Activated T-cell treated with anti-CD3 and anti-CD28 coated beads, Interleukin-2, amount 50 U/mL, for 24 hours (primary cell): Measurements from ENCODE around the gene CPNE5.
A peak's percentile ranks its signal among the peaks of the same experiment; 100 is the strongest.
"Not testable (repeated sequence)": the region's sequence is repeated elsewhere in the genome, so short reads cannot be mapped to it uniquely, and the experiment has no call there.

Experiments used
- DNase-seq: peaks from one replicate; pipeline ENCODE4 v3.0.0-alpha.2; 2020
- H3K27ac Mint-ChIP-seq: 2 replicates; pipeline ENCODE4 v1.8.0; 2020; ENCODE audit warnings: mild to moderate bottlenecking, mixed read lengths
- H3K27me3 Mint-ChIP-seq: 2 replicates; pipeline ENCODE4 v1.8.0; 2020; ENCODE audit warnings: mixed read lengths
- H3K36me3 Mint-ChIP-seq: 2 replicates; pipeline ENCODE4 v1.8.0; 2020; ENCODE audit warnings: low read depth, mixed read lengths
- H3K4me1 Mint-ChIP-seq: 2 replicates; pipeline ENCODE4 v1.8.0; 2020; ENCODE audit warnings: low read depth, mixed read lengths
- H3K4me3 Mint-ChIP-seq: 2 replicates; pipeline ENCODE4 v1.8.0; 2020; ENCODE audit warnings: mild to moderate bottlenecking, moderate library complexity, mixed read lengths
- H3K9me3 Mint-ChIP-seq: 2 replicates; pipeline ENCODE4 v1.8.0; 2020; ENCODE audit warnings: mixed read lengths

Gene CPNE5

DNA sequence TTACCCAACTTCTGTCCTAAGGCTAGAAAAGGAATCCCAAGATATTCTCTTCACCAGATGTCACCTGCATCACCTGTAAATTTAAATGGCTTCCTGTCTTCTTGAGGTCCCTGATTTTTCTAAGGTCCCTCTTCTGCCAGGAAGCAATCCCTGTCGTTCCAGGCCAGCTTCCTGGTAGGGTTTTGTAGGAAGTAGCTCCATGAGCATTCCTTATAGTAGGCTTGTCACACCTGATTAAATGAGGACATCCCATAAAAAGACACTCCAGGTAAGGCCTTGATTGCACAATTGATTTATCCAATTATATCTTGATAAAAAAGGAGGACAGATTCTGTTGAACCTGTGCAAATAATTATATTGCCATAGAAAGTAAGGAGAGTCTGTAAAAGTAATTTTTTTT is 132.9 kb downstream of the CPNE5 start:
- peaks cover 2% of the 10 kb centered on the region for H3K4me1 Mint-ChIP-seq
- H3K36me3 Mint-ChIP-seq, result no peaks in the 10 kb centered on the region
- no peak overlapping the region for H3K4me3 Mint-ChIP-seq
- no peaks in the 10 kb centered on the region for H3K9me3 Mint-ChIP-seq
- DNase-seq, result no peak
- no peak overlapping the region for H3K27ac Mint-ChIP-seq
- no peaks in the 10 kb centered on the region for H3K27me3 Mint-ChIP-seq

DNA sequence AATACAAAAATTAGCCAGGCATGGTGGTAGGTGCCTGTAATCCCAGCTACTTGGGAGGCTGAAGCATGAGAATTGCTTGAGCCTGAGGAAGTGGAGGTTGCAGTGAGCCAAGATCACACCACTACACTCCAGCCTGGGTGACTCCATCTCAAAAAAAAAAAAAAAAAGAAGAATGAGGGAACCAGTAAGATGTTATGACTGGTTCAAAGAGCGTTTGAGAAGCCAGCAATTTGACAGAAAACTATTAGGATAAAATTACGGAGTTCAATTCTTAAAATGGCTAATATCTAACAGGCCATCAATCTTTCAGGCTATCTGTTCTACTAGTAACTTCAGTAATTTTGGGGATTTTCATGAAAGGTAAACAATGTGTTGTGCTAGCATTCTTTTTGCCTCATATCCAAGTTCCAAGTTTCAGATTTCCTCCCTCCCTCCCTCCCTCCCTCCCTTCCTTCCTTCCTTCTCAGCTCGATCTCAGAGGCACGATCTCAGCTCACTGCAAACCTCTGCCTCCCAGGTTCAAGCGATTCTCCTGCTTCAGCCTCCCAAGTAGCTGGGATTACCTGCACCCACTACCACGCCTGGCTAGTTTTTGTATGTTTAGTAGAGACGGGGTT is 134.2 kb downstream of the CPNE5 start:
- not testable (repeated sequence) for H3K27me3 Mint-ChIP-seq, H3K9me3 Mint-ChIP-seq, H3K27ac Mint-ChIP-seq, H3K4me1 Mint-ChIP-seq, H3K4me3 Mint-ChIP-seq, H3K36me3 Mint-ChIP-seq, DNase-seq

DNA sequence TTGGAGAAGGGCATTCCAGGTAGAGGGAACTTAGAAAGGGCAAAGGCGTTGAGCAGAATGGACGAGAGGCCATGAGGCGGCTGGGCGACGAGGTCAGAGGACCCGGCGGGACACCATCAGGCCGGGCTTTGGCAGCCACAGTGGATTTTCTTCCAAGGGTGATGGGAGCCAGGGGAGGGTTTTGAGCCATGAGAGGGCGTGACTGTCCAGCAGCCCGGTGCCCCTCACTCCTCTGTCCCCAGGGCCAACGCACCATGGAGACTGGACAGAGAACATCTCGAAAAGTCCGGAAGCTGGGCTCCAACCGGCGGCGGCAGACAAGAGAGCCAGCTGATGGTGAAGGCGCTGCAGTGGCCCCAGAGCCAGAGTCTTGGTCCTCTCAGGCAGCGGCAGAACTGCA is 135.3 kb downstream of the CPNE5 start:
- no peaks in the 10 kb centered on the region for H3K36me3 Mint-ChIP-seq
- H3K27ac Mint-ChIP-seq, result no peak overlapping the region
- H3K27me3 Mint-ChIP-seq, result no peaks in the 10 kb centered on the region
- H3K4me1 Mint-ChIP-seq, result peaks cover 6% of the 10 kb centered on the region
- H3K4me3 Mint-ChIP-seq, result no peak overlapping the region
- peak; percentile 16 for DNase-seq
- H3K9me3 Mint-ChIP-seq, result no peaks in the 10 kb centered on the region

DNA sequence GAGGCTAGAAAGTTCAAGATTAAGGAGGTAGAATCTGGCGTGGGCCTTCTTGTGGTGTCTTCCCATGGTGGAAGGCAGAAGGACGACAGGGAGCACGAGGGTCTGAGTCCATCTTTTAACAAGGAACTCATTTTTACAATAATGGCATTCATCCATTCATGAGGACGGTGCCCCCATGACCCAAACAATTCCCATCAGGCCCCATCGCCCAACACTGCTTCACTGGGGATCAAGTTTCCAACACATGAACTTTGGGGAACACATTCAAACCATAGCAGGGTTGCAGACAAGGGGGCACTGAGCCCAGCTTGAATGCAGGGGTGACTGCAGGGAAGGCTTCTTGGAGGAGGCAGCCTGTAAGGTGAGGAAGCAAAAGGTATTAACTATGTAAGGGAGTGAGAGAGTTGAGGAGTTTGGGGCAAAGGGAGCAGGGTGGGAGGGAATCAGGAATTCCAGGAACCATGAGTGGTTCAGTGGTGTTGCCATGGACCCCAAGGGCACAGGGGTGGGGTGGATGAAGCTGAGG is 136.1 kb downstream of the CPNE5 start:
- peaks cover 6% of the 10 kb centered on the region for H3K4me1 Mint-ChIP-seq
- no peak overlapping the region for H3K4me3 Mint-ChIP-seq
- no peaks in the 10 kb centered on the region for H3K36me3 Mint-ChIP-seq
- DNase-seq, result peak; percentile 2
- H3K9me3 Mint-ChIP-seq, result no peaks in the 10 kb centered on the region
- no peaks in the 10 kb centered on the region for H3K27me3 Mint-ChIP-seq
- no peak overlapping the region for H3K27ac Mint-ChIP-seq

DNA sequence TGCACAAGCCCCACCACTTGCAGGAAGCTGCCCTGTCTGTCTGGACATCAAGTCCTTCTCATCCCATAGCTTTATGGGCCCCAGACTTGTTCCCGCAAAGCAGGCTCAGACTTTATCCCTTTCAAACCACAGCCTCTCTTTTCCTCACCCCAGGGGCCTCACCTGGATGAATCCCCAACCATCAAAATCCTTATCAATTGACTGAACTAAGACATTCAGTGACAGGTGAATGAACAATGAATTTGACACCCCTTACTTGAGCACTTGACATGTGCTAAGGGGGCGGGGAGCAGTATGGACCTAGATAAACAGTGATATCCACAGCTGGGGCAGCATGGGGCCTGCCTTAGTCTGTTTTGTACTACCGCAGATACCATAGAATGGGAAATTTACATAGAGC is 136.6 kb downstream of the CPNE5 start:
- no peak overlapping the region for H3K27ac Mint-ChIP-seq
- DNase-seq, result no peak
- H3K4me3 Mint-ChIP-seq, result no peak overlapping the region
- no peaks in the 10 kb centered on the region for H3K9me3 Mint-ChIP-seq
- peaks cover 6% of the 10 kb centered on the region for H3K4me1 Mint-ChIP-seq
- H3K27me3 Mint-ChIP-seq, result no peaks in the 10 kb centered on the region
- H3K36me3 Mint-ChIP-seq, result no peaks in the 10 kb centered on the region

DNA sequence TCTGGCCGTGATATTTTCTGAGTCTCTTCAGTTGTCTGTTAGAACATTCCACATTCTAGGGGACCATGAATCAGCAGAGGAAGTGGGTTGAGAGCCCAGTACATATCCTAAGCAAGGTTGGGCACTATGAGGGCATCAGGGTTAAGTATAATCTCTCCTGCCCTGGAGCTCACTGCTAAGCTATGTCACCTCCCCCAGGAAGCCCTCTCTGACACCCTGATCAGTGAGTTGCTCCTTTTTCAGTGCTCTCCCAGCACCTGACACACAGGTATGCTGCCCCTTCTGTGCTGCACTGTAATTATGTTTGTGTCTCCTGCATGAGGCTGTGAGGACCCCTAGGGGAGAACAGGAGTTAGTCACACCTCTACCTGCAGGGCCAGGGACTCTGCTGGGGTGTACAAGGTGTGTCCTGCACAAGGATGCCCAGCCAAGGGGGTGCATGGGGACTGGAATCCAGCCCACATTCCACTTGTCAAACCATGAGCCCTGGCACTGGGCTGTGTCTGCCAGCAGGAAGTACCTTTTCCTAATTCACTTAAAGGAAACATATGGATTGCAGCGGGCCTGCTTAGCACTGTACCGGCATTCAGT is 137.7 kb downstream of the CPNE5 start:
- Mint-ChIP-seq H3K36me3 (no peaks in the 10 kb centered on the region), H3K9me3 (no peaks in the 10 kb centered on the region), H3K27me3 (no peaks in the 10 kb centered on the region), H3K27ac (peak overlapping the region; percentile 5), H3K4me3 (no peak overlapping the region), H3K4me1 (peaks cover 11% of the 10 kb centered on the region)
- DNase-seq, result peak; percentile 32

DNA sequence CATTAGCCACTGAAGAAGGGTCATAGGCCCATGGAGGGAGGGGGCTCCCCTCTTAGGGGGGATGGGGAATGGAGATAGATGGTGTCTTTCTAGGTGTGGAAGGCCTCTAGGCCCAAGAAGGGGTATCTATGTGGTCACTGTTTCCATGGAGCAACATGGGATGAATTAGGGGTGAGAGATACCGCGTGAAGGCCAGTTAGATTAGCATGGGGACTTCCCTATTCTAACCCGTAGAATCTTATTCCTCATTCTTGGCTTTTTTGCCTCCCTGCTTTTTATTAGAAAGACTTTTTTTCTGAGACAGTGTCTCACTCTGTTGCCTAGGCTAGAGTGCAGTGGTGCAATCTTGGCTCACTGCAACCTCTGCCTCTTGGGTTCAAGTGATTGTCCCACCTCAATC is 138.4 kb downstream of the CPNE5 start:
- H3K4me3 Mint-ChIP-seq, result no peak overlapping the region
- H3K27ac Mint-ChIP-seq, result no peak overlapping the region

DNA sequence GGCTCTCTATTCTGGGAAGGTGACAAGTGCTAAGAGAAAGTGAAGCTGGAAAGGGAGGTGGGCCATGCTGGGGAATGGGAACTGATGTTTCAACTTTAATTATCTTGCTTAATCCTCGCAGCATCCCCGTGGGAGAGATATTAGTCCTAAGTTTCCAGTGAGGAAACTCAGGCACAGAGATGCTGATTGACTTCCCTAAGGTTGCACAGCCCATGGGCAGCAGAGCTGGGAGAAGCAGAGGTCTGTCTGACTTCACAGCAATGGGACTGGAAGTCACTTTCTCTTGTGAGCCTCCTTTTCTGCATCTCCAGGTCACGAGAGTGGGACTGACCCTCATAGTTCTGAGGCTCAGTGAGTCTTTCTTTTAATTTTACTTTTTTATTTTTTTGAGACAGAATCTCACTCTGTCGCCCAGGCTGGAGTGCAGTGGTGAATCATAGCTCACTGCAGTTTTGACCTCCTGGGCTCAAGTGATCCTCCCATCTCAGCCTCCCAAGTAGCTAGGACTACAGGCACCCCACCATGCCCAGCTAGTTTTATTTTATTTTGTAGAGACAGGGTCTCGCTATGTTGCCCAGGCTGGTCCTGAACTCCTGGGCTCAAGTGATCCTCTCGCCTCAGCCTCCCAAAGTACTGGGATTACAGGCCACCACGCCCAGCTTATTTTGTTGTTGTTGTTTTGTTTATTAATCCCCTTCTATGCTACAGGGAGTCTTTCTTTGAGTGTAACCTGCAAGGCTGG is 139.0 kb downstream of the CPNE5 start:
- no peaks in the 10 kb centered on the region for H3K27me3 Mint-ChIP-seq
- H3K27ac Mint-ChIP-seq, result no peak overlapping the region
- peaks cover 17% of the 10 kb centered on the region for H3K4me1 Mint-ChIP-seq
- peak; percentile 20 for DNase-seq
- no peak overlapping the region for H3K4me3 Mint-ChIP-seq
- H3K36me3 Mint-ChIP-seq, result no peaks in the 10 kb centered on the region
- H3K9me3 Mint-ChIP-seq, result no peaks in the 10 kb centered on the region

More for the DNA sequence above, 138.4 kb downstream of the CPNE5 start:
- H3K27me3 Mint-ChIP-seq, result no peaks in the 10 kb centered on the region
- H3K9me3 Mint-ChIP-seq, result no peaks in the 10 kb centered on the region
- H3K36me3 Mint-ChIP-seq, result no peaks in the 10 kb centered on the region
- peak; percentile 6 for DNase-seq
- H3K4me1 Mint-ChIP-seq, result peaks cover 13% of the 10 kb centered on the region

DNA sequence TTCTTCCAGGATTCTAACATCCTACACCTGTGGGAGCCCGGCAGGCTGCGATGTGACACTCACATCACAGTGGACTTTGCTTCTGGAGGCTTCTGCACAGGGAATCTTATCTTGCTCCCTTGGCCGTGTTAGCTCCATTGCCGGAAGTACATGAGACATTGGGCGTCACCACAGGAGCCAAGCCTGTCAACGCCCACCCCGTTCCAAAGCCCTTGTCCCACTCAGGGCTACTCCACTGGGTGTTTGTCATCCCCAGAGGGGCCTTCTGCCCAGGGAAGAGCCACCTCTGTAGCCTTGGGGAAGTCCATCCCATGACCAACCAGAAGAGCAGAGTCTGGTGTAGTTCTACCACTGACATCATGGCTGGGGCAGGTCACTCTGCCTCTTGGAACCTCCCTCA is 139.9 kb downstream of the CPNE5 start:
- Mint-ChIP-seq H3K4me3 (no peak overlapping the region), H3K27me3 (no peaks in the 10 kb centered on the region), H3K27ac (no peak overlapping the region), H3K4me1 (peaks cover 25% of the 10 kb centered on the region), H3K9me3 (no peaks in the 10 kb centered on the region), H3K36me3 (no peaks in the 10 kb centered on the region)
- DNase-seq, result no peak

DNA sequence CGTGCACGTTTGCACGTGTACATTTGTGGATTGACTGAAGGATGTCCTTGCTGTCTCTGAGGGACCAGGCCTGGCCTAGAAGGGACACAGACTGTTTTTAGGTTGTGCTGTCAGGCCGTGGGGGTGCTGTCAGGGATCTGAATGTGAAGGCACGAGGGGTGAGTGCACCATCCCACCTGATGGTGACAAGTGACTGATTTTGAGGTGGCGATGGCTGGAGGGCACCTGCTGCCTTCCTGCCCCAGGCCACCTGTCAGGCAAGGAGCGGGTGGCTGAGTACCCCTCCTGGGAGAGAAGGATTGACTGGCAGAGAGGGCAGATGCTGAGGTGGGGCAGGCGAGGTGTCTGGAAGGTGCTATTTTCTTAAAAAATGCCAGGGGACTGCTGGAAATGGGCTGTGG is 140.4 kb downstream of the CPNE5 start:
- H3K9me3 Mint-ChIP-seq, result no peaks in the 10 kb centered on the region
- no peak overlapping the region for H3K4me3 Mint-ChIP-seq
- no peaks in the 10 kb centered on the region for H3K36me3 Mint-ChIP-seq
- H3K4me1 Mint-ChIP-seq, result peaks cover 26% of the 10 kb centered on the region
- DNase-seq, result no peak
- no peak overlapping the region for H3K27ac Mint-ChIP-seq
- no peaks in the 10 kb centered on the region for H3K27me3 Mint-ChIP-seq

DNA sequence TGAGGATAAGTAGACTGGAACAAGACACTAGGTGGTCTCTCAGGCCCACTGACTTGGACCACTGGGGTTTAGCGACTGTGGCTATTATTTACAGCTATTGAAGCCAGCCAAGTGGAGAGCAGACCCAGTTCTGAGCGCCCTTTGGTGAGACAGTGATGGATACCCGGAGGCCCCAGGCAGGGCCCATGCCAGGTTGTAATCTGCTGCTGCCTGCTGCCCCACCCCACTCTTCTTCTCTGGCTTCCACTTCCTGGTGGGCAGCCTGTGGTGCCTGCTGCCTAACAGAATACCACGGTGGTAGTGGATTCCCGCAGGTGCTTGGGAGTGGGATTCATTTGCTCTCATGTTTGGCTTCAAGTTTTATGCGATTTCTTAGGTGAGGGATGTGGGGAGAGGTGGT is 141.0 kb downstream of the CPNE5 start:
- peak; percentile 21 for DNase-seq
- H3K36me3 Mint-ChIP-seq, result no peaks in the 10 kb centered on the region
- H3K27me3 Mint-ChIP-seq, result no peaks in the 10 kb centered on the region
- no peak overlapping the region for H3K4me3 Mint-ChIP-seq
- H3K4me1 Mint-ChIP-seq, result peaks cover 26% of the 10 kb centered on the region
- no peak overlapping the region for H3K27ac Mint-ChIP-seq
- no peaks in the 10 kb centered on the region for H3K9me3 Mint-ChIP-seq

DNA sequence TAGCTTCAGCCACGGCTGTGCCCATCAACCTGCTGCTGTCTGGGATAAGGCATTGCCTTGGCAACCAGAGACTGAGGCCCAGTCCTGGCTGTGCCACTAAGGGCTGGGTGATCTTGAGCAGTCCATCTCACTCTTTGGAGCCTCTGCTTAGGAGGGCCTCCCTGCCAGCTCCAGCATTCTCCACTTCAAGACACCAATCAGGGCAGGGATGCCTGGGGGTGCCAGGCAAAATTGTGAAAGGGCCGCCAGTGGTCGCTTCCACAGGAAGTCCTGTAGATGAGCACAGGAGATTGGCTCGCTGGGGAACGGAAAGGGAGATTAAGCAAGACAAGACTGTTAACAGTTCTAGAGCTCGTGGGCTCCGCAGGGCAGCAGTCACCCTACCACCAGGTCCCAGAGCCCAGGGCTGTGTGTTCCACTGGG is 141.8 kb downstream of the CPNE5 start, which contains the start of gene RAB44:
TSS of gene RAB44 (plus strand) at position 346 of the 423 bp plus-strand sequence. CDS start 6,410 bp downstream, outside the sequence.
- Mint-ChIP-seq H3K4me1 (peaks cover 30% of the 10 kb centered on the region), H3K36me3 (no peaks in the 10 kb centered on the region), H3K4me3 (no peak within 1 kb of the TSS), H3K27me3 (no peaks in the 10 kb centered on the region), H3K9me3 (no peaks in the 10 kb centered on the region), H3K27ac (peak within 1 kb of the TSS; percentile 33)
- DNase-seq, result peak; percentile 22

DNA sequence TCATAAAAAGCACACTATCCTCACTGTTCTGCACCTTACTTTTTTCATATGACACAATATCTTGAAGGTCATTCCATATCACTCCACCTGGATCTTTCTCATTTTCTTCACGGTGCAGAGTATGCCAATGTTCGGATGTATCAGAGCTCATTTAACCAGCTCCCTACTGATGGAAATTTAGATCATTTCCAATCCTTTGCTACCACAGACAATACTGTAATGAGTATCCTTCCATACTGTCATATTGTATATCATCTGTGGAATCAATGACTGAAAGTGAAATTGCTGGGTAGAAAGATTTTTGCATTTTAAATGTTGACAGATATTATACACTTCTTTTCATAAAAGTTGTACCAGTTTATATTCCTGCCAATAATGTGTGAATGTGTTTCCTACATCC is 143.8 kb downstream of the CPNE5 start:
- Mint-ChIP-seq H3K4me3 (no peak overlapping the region), H3K27me3 (no peaks in the 10 kb centered on the region), H3K36me3 (no peaks in the 10 kb centered on the region), H3K4me1 (peaks cover 43% of the 10 kb centered on the region), H3K27ac (peak overlapping the region; percentile 78), H3K9me3 (no peaks in the 10 kb centered on the region)
- no peak for DNase-seq

DNA sequence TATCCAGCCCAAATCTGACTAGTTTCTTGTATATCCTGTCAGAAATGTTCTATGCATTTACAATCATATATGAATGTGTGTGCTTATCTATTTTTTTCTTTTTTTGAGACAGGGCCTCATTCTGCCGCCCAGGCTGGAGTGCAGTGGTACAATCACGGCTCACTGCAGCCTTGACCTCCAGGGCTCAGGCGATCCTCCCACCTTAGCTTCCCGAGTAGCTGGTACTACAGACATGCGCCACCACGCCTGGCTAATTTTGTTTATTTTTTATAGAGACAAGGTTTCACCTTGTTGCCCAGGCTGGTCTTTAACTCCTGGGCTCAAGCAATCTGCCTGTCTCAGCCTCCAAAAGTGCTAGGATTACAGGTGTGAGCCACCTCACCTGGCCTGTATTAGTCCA is 144.6 kb downstream of the CPNE5 start:
- Mint-ChIP-seq H3K4me1 (peaks cover 43% of the 10 kb centered on the region), H3K4me3 (no peak overlapping the region), H3K27ac (peak overlapping the region; percentile 78), H3K36me3 (no peaks in the 10 kb centered on the region), H3K27me3 (no peaks in the 10 kb centered on the region), H3K9me3 (no peaks in the 10 kb centered on the region)
- DNase-seq, result no peak
